Amygdala (tissue), 56 donors: ENCODE data around the gene STING1.
A peak's percentile ranks its signal among the peaks of the same experiment; 100 is the strongest.
"Not testable (repeated sequence)": the region's sequence is repeated elsewhere in the genome, so short reads cannot be mapped to it uniquely, and the experiment has no call there.

Experiments
- DNase-seq, 56 donors: peaks; one replicate each; lab custom pipeline; 2025; lab: John Stamatoyannopoulos, UW

Gene STING1

GRCh38 chr5:139503879-139504278 is 21.3 kb upstream of the STING1 start:
- not testable (repeated sequence) for DNase-seq

- not testable (repeated sequence) for DNase-seq
Measured at GRCh38 chr5:139503036-139503817, 20.7 kb upstream of the STING1 start.

- no peak for DNase-seq
Measured at GRCh38 chr5:139501381-139501780, 18.8 kb upstream of the STING1 start.

- no peak for DNase-seq
Measured at GRCh38 chr5:139495638-139496435, 13.3 kb upstream of the STING1 start.

- DNase-seq = no peak
Measured at GRCh38 chr5:139494832-139495231, 12.3 kb upstream of the STING1 start.

GRCh38 chr5:139494256-139494655 is 11.7 kb upstream of the STING1 start:
- no peak for DNase-seq

GRCh38 chr5:139492700-139493192 is 10.2 kb upstream of the STING1 start:
- DNase-seq = no peak

- DNase-seq = peak in 26 of 56 donors; percentile 6 to 62 (median 22)
Measured at GRCh38 chr5:139488260-139488659, 5.7 kb upstream of the STING1 start.

GRCh38 chr5:139486201-139486600 is 3.6 kb upstream of the STING1 start:
- no peak for DNase-seq

GRCh38 chr5:139482890-139483208 is 291 bp upstream of the STING1 start:
- DNase-seq = not testable (repeated sequence)

- DNase-seq = peak in 1 of 56 donors; percentile 21
Measured at GRCh38 chr5:139481580-139482049, 943 bp downstream of the STING1 start.

- no peak for DNase-seq
Measured at GRCh38 chr5:139481122-139481533, 1.4 kb downstream of the STING1 start.

GRCh38 chr5:139479729-139480128 is 2.8 kb downstream of the STING1 start:
- DNase-seq = not testable (repeated sequence)

GRCh38 chr5:139478657-139479423 is 3.7 kb downstream of the STING1 start:
- not testable (repeated sequence) for DNase-seq

GRCh38 chr5:139475865-139476617 is 6.5 kb downstream of the STING1 start:
- no peak for DNase-seq

GRCh38 chr5:139474890-139475791 is 7.4 kb downstream of the STING1 start:
- DNase-seq = no peak

GRCh38 chr5:139473565-139473964 is 9.0 kb downstream of the STING1 start:
- DNase-seq = no peak

GRCh38 chr5:139473105-139473504 is 9.5 kb downstream of the STING1 start:
- no peak for DNase-seq
